ENCODE results near the gene MAP3K14.
A peak's percentile ranks its signal among the peaks of the same experiment; 100 is the strongest.
"Not testable (repeated sequence)": the region's sequence is repeated elsewhere in the genome, so short reads cannot be mapped to it uniquely, and the experiment has no call there.

The MAP3K14 gene

GRCh38 chr17:45258981-45259380 lies 57.8 kb downstream of the MAP3K14 start:
- DNase-seq (ENCODE audit: low read depth in 2 of 2) = no peak

GRCh38 chr17:45257115-45257514 lies 59.7 kb downstream of the MAP3K14 start:
- DNase-seq (ENCODE audit: low read depth in 2 of 2) = no peak

- DNase-seq (ENCODE audit: low read depth in 2 of 2) = no peak
These were observed 60.5 kb downstream of the MAP3K14 start for GRCh38 chr17:45256114-45256966.

GRCh38 chr17:45255358-45255757 lies 61.5 kb downstream of the MAP3K14 start:
- DNase-seq (ENCODE audit: low read depth in 2 of 2) = no peak

- DNase-seq (ENCODE audit: low read depth in 2 of 2) = no peak
These were observed 62.9 kb downstream of the MAP3K14 start for GRCh38 chr17:45253879-45254278.

GRCh38 chr17:45253237-45253636 lies 63.6 kb downstream of the MAP3K14 start:
- DNase-seq (ENCODE audit: low read depth in 2 of 2) = not testable (repeated sequence)

GRCh38 chr17:45251931-45252330 lies 64.9 kb downstream of the MAP3K14 start:
- DNase-seq (ENCODE audit: low read depth in 2 of 2) = no peak

GRCh38 chr17:45248132-45248957 lies 68.5 kb downstream of the MAP3K14 start:
- DNase-seq (ENCODE audit: low read depth in 2 of 2) = peak; percentile 67 to 68

- peak; percentile 98 to 99 for DNase-seq (ENCODE audit: low read depth in 2 of 2)
These were observed 69.2 kb downstream of the MAP3K14 start for GRCh38 chr17:45247429-45248131.

GRCh38 chr17:45246861-45247428 lies 69.9 kb downstream of the MAP3K14 start:
- DNase-seq (ENCODE audit: low read depth in 2 of 2) = no peak

GRCh38 chr17:45246338-45246737 lies 70.5 kb downstream of the MAP3K14 start:
- DNase-seq (ENCODE audit: low read depth in 2 of 2) = no peak

- DNase-seq (ENCODE audit: low read depth in 2 of 2) = no peak
These were observed 71.8 kb downstream of the MAP3K14 start for GRCh38 chr17:45244725-45245656.

- no peak for DNase-seq (ENCODE audit: low read depth in 2 of 2)
These were observed 73.1 kb downstream of the MAP3K14 start for GRCh38 chr17:45243750-45244149.

- no peak for DNase-seq (ENCODE audit: low read depth in 2 of 2)
These were observed 74.8 kb downstream of the MAP3K14 start for GRCh38 chr17:45242029-45242414.

GRCh38 chr17:45241328-45242028 lies 75.3 kb downstream of the MAP3K14 start:
- DNase-seq (ENCODE audit: low read depth in 2 of 2) = no peak

GRCh38 chr17:45240905-45241327 lies 75.9 kb downstream of the MAP3K14 start:
- no peak for DNase-seq (ENCODE audit: low read depth in 2 of 2)

- DNase-seq (ENCODE audit: low read depth in 2 of 2) = no peak
These were observed 78.6 kb downstream of the MAP3K14 start for GRCh38 chr17:45238155-45238774.

GRCh38 chr17:45237686-45238085 lies 79.1 kb downstream of the MAP3K14 start:
- DNase-seq (ENCODE audit: low read depth in 2 of 2) = no peak

GRCh38 chr17:45236282-45236606 lies 80.6 kb downstream of the MAP3K14 start:
- no peak for DNase-seq (ENCODE audit: low read depth in 2 of 2)

Measured in stimulated activated CD8-positive, alpha-beta memory T cell treated with anti-CD3 and anti-CD28 coated beads, Interleukin-15, amount 100 ng/mL, for 48 hours (primary cell).